Stimulated activated CD8-positive, alpha-beta memory T cell treated with anti-CD3 and anti-CD28 coated beads, Interleukin-2, amount 100 ng/mL, for 1 hour (primary cell): ENCODE results near the gene IZUMO2.
"Not testable (repeated sequence)": the region's sequence is repeated elsewhere in the genome, so short reads cannot be mapped to it uniquely, and the experiment has no call there.

Experiments used
- DNase-seq, 2 donors: peaks; one replicate each; pipeline ENCODE4 v3.0.0-alpha.2; 2020; ENCODE audit warnings: low read depth in 2 of 2

Gene IZUMO2

GRCh38 chr19:50136603-50137365, 26.3 kb downstream of the IZUMO2 start:
- not testable (repeated sequence) for DNase-seq

GRCh38 chr19:50135856-50136602, 27.1 kb downstream of the IZUMO2 start:
- not testable (repeated sequence) for DNase-seq

GRCh38 chr19:50134777-50135719, 28.0 kb downstream of the IZUMO2 start:
- DNase-seq: not testable (repeated sequence)

- DNase-seq: not testable (repeated sequence)
Measured at GRCh38 chr19:50133518-50134492, 29.3 kb downstream of the IZUMO2 start.

- DNase-seq: not testable (repeated sequence)
Measured at GRCh38 chr19:50104012-50104411, 59.1 kb downstream of the IZUMO2 start.

- DNase-seq: not testable (repeated sequence)
Measured at GRCh38 chr19:50103405-50103804, 59.7 kb downstream of the IZUMO2 start.
